ENCODE data around the gene NAV1.

Gene NAV1

DNA sequence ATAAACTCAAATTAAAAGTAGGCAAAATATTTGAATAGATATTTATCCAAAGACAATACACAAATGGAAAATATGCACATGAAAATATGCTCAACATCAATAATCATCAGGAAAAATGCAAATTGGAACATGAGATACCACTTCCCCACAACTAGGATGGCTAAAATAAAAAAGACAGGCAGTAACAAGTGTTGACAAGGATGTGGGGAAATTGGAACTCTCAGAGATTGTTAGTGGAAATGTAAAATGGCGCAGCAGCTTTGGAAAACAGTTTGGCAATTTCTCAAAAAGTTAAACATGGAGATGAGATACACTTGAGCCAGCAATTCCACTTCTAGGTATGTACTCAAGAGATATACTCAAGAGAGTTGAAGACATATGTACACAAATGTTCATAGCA, 48.8 kb downstream of the NAV1 start:
- no peak overlapping the region for H3K4me3 ChIP-seq (ENCODE audit: control insufficient read depth, low read depth, low read length)
- TF ChIP-seq, protein P1, sequence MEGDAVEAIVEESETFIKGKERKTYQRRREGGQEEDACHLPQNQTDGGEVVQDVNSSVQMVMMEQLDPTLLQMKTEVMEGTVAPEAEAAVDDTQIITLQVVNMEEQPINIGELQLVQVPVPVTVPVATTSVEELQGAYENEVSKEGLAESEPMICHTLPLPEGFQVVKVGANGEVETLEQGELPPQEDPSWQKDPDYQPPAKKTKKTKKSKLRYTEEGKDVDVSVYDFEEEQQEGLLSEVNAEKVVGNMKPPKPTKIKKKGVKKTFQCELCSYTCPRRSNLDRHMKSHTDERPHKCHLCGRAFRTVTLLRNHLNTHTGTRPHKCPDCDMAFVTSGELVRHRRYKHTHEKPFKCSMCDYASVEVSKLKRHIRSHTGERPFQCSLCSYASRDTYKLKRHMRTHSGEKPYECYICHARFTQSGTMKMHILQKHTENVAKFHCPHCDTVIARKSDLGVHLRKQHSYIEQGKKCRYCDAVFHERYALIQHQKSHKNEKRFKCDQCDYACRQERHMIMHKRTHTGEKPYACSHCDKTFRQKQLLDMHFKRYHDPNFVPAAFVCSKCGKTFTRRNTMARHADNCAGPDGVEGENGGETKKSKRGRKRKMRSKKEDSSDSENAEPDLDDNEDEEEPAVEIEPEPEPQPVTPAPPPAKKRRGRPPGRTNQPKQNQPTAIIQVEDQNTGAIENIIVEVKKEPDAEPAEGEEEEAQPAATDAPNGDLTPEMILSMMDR (IDR thresholded peaks at IDR 0.05; ENCODE audit: control insufficient read depth, insufficient read depth, low read depth, low read length, missing control alignments): no peak
- DNase-seq (ENCODE audit: low read depth): no peak

Data from AG09309 (cell line).